Trophoblast cell (in vitro differentiated cells and primary cell): ENCODE results near the gene CLASP1.

Source experiments
- DNase-seq, 2 donors: peaks; one replicate each; pipeline ENCODE4 v3.0.0-alpha.2; 2016
- H2AFZ ChIP-seq: 2 replicates; pipeline ENCODE4 v1.6.1; 2013; ENCODE audit warnings: low read length, moderate library complexity, mild to moderate bottlenecking; ENCODE audit not compliant: insufficient read depth, poor library complexity
- H2AK5ac ChIP-seq: 2 replicates; pipeline ENCODE4 v1.6.1; 2013; ENCODE audit warnings: mild to moderate bottlenecking, low read length
- H2BK120ac ChIP-seq: 2 replicates; pipeline ENCODE4 v1.6.1; 2013; ENCODE audit warnings: low read length, mild to moderate bottlenecking, moderate library complexity; ENCODE audit not compliant: insufficient read depth, poor library complexity
- H2BK12ac ChIP-seq: 2 replicates; pipeline ENCODE4 v1.6.1; 2013; ENCODE audit warnings: mild to moderate bottlenecking, low read length, moderate library complexity
- H2BK5ac ChIP-seq: 2 replicates; pipeline ENCODE4 v1.6.1; 2013; ENCODE audit warnings: low read length, low read depth, moderate library complexity, mild to moderate bottlenecking; ENCODE audit not compliant: poor library complexity
- H3K14ac ChIP-seq: 2 replicates; pipeline ENCODE4 v1.6.1; 2013; ENCODE audit warnings: mild to moderate bottlenecking, low read length
- H3K18ac ChIP-seq: 2 replicates; pipeline ENCODE4 v1.6.1; 2013; ENCODE audit warnings: mild to moderate bottlenecking, low read length
- H3K23ac ChIP-seq: 2 replicates; pipeline ENCODE4 v1.6.1; 2013; ENCODE audit warnings: low read length
- H3K27ac ChIP-seq: 2 replicates; pipeline ENCODE4 v1.5.1; 2013; ENCODE audit warnings: low read depth, mild to moderate bottlenecking, inconsistent platforms, low read length, moderate library complexity
- H3K27me3 ChIP-seq: 2 replicates; pipeline ENCODE4 v1.6.1; 2013; ENCODE audit warnings: inconsistent platforms, mild to moderate bottlenecking, low read length, moderate library complexity; ENCODE audit not compliant: insufficient read depth
- H3K36me3 ChIP-seq, 2 experiments: 1 replicate in 1 of 2; 2 replicates in 1 of 2; pipeline ENCODE4 v1.6.1; 2013; ENCODE audit warnings: low read length in 2 of 2, mild to moderate bottlenecking in 2 of 2, moderate library complexity in 1 of 2; ENCODE audit not compliant: insufficient read depth in 2 of 2, control insufficient read depth in 1 of 2
- H3K4ac ChIP-seq: 2 replicates; pipeline ENCODE4 v1.6.1; 2013; ENCODE audit warnings: low read depth, mild to moderate bottlenecking, low read length, moderate library complexity
- H3K4me1 ChIP-seq, 2 experiments: 1 replicate in 1 of 2; 2 replicates in 1 of 2; pipeline ENCODE4 v1.6.1; 2013; ENCODE audit warnings: low read length in 2 of 2, mild to moderate bottlenecking in 2 of 2, moderate library complexity in 1 of 2; ENCODE audit not compliant: insufficient read depth in 2 of 2, control insufficient read depth in 1 of 2
- H3K4me2 ChIP-seq: 2 replicates; pipeline ENCODE4 v1.6.1; 2013; ENCODE audit warnings: inconsistent platforms, mild to moderate bottlenecking, low read length, moderate library complexity
- H3K4me3 ChIP-seq: 2 replicates; pipeline ENCODE4 v1.5.1; 2013; ENCODE audit warnings: mild to moderate bottlenecking, low read depth, low read length, inconsistent platforms
- H3K79me1 ChIP-seq: one replicate; pipeline ENCODE4 v1.6.1; 2013; ENCODE audit warnings: low read length
- H3K79me2 ChIP-seq: 2 replicates; pipeline ENCODE4 v1.6.1; 2013; ENCODE audit warnings: low read length, mild to moderate bottlenecking; ENCODE audit not compliant: control insufficient read depth, insufficient read depth, poor library complexity
- H3K9ac ChIP-seq: 2 replicates; pipeline ENCODE4 v1.6.1; 2013; ENCODE audit warnings: mild to moderate bottlenecking, low read length
- H3K9me3 ChIP-seq: 2 replicates; pipeline ENCODE4 v1.6.1; 2013; ENCODE audit warnings: low read depth, mild to moderate bottlenecking, control low read depth, inconsistent platforms, low read length; ENCODE audit not compliant: insufficient read depth
- H4K12ac ChIP-seq: 2 replicates; pipeline ENCODE4 v1.6.1; 2013; ENCODE audit warnings: low read depth, mild to moderate bottlenecking, low read length, moderate library complexity
- H4K8ac ChIP-seq: 2 replicates; pipeline ENCODE4 v1.6.1; 2013; ENCODE audit warnings: low read depth, mild to moderate bottlenecking, low read length, moderate library complexity
- H4K91ac ChIP-seq: one replicate; pipeline ENCODE4 v1.6.1; 2013; ENCODE audit warnings: low read depth, mild to moderate bottlenecking, low read length, moderate library complexity
- whole genome bisulfite sequencing: extraction: QIAGEN DNeasy Blood & Tissue Kit; methylation state at CpG from one replicate; pipeline ENCODE4 v1.1.7; 2013; ENCODE audit warnings: missing lambda C conversion rate; ENCODE audit not compliant: insufficient read length, insufficient coverage; ENCODE audit errors: extremely low coverage; 5-methylcytosine and 5-hydroxymethylcytosine counted together

CLASP1 gene

GRCh38 chr2:121372721-121373353, 276.4 kb downstream of the CLASP1 start:
- no peaks in the 10 kb centered on the region for H3K79me2 ChIP-seq
- H2AK5ac ChIP-seq = no peak overlapping the region
- no peak overlapping the region for H3K14ac ChIP-seq
- no peak overlapping the region for H3K18ac ChIP-seq
- no peak for DNase-seq
- no peak overlapping the region for H3K4me2 ChIP-seq
- peaks cover 2% of the 10 kb centered on the region for H3K9me3 ChIP-seq
- H3K36me3 ChIP-seq = peaks cover 14 to 18% of the 10 kb centered on the region in 2 experiments
- no peaks in the 10 kb centered on the region for H3K79me1 ChIP-seq
- H3K27me3 ChIP-seq = no peaks in the 10 kb centered on the region
- H3K9ac ChIP-seq = no peak overlapping the region
- H3K23ac ChIP-seq = no peak overlapping the region
- H2BK120ac ChIP-seq = no peak overlapping the region
- H4K91ac ChIP-seq = no peak overlapping the region
- H2BK5ac ChIP-seq = no peak overlapping the region
- no peak overlapping the region for H4K8ac ChIP-seq
- no peak overlapping the region for H4K12ac ChIP-seq
- H3K4ac ChIP-seq = no peak overlapping the region
- WGBS = no CpG with 5 or more reads among the region's 7 CpGs
- H3K4me1 ChIP-seq = no peaks in the 10 kb centered on the region
- no peak overlapping the region for H3K4me3 ChIP-seq
- no peak overlapping the region for H2BK12ac ChIP-seq
- no peak overlapping the region for H3K27ac ChIP-seq
- no peak overlapping the region for H2AFZ ChIP-seq

- Histone ChIP-seq H2BK5ac (no peak overlapping the region), H3K4me2 (no peak overlapping the region), H3K4ac (no peak overlapping the region), H2BK120ac (no peak overlapping the region), H3K36me3 (peaks cover 21 to 24% of the 10 kb centered on the region in 2 experiments), H3K79me1 (no peaks in the 10 kb centered on the region), H3K18ac (no peak overlapping the region), H3K27ac (no peak overlapping the region), H2AFZ (no peak overlapping the region), H2BK12ac (no peak overlapping the region), H3K4me1 (no peaks in the 10 kb centered on the region), H3K4me3 (no peak overlapping the region), H3K23ac (no peak overlapping the region), H3K27me3 (no peaks in the 10 kb centered on the region), H4K91ac (no peak overlapping the region), H3K79me2 (no peaks in the 10 kb centered on the region), H3K14ac (no peak overlapping the region), H3K9me3 (peaks cover 2% of the 10 kb centered on the region), H3K9ac (no peak overlapping the region), H4K12ac (no peak overlapping the region), H4K8ac (no peak overlapping the region), H2AK5ac (no peak overlapping the region)
- no peak for DNase-seq
Measured at GRCh38 chr2:121372082-121372481, 277.2 kb downstream of the CLASP1 start.

- H3K27me3 ChIP-seq = no peaks in the 10 kb centered on the region
- H3K27ac ChIP-seq = no peak overlapping the region
- H2BK5ac ChIP-seq = no peak overlapping the region
- H2AFZ ChIP-seq = no peak overlapping the region
- no peaks in the 10 kb centered on the region for H3K79me1 ChIP-seq
- H3K14ac ChIP-seq = no peak overlapping the region
- H4K91ac ChIP-seq = no peak overlapping the region
- no peaks in the 10 kb centered on the region for H3K9me3 ChIP-seq
- no peak overlapping the region for H3K23ac ChIP-seq
- no peak overlapping the region for H4K12ac ChIP-seq
- no peak overlapping the region for H3K9ac ChIP-seq
- H2AK5ac ChIP-seq = no peak overlapping the region
- H3K4me1 ChIP-seq = no peaks in the 10 kb centered on the region
- H3K36me3 ChIP-seq = peaks cover 16 to 23% of the 10 kb centered on the region in 2 experiments
- DNase-seq = peak; percentile 66 to 92
- H3K4me3 ChIP-seq = no peak overlapping the region
- no peak overlapping the region for H2BK120ac ChIP-seq
- H2BK12ac ChIP-seq = no peak overlapping the region
- H3K4ac ChIP-seq = no peak overlapping the region
- no peak overlapping the region for H4K8ac ChIP-seq
- no peaks in the 10 kb centered on the region for H3K79me2 ChIP-seq
- H3K18ac ChIP-seq = no peak overlapping the region
- H3K4me2 ChIP-seq = no peak overlapping the region
Measured at GRCh38 chr2:121368836-121369235, 280.4 kb downstream of the CLASP1 start.

GRCh38 chr2:121368155-121368554, 281.1 kb downstream of the CLASP1 start:
- Histone ChIP-seq H2BK120ac (no peak overlapping the region), H3K4me2 (no peak overlapping the region), H3K27ac (no peak overlapping the region), H3K23ac (no peak overlapping the region), H3K18ac (no peak overlapping the region), H3K36me3 (peaks cover 19 to 25% of the 10 kb centered on the region in 2 experiments), H3K9ac (no peak overlapping the region), H3K4me3 (no peak overlapping the region), H2BK5ac (no peak overlapping the region), H3K27me3 (no peaks in the 10 kb centered on the region), H3K4me1 (no peaks in the 10 kb centered on the region), H2AFZ (no peak overlapping the region), H3K79me1 (no peaks in the 10 kb centered on the region), H3K14ac (no peak overlapping the region), H3K4ac (no peak overlapping the region), H4K12ac (peak overlapping the region; percentile 38), H3K79me2 (no peaks in the 10 kb centered on the region), H4K8ac (no peak overlapping the region), H2BK12ac (no peak overlapping the region), H4K91ac (no peak overlapping the region), H2AK5ac (no peak overlapping the region), H3K9me3 (no peaks in the 10 kb centered on the region)
- WGBS = no CpG with 5 or more reads among the region's 7 CpGs
- peak; percentile 33 to 62 for DNase-seq
